ENCODE results near the gene POLDIP2.

Gene POLDIP2

DNA sequence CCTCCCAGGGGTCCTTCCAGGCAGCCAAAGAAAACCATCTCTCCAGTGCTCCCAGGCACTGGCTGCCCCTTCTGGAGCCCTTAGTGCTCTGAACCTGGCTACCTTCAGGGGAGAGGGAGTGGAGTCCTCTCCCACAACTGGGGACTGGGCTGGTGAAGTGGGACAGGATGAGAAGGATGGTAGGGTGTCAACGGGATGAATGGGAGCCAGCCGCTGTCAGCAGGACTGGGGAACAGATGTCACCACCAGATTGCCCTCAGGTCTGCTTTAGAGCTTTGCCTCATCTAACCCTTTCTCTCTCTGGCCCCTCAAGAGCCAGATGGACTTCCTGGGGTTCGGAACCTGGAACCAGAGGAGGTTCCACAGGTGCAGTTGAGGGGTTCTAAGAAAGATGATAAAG, 8.2 kb upstream of the POLDIP2 start:
- Histone ChIP-seq H3K27me3 (ENCODE audit: control insufficient read depth, insufficient read depth, low read length) (no peaks in the 10 kb centered on the region), H3K9me3 (ENCODE audit: control insufficient read depth, insufficient read depth, low read length) (no peaks in the 10 kb centered on the region), H3K4me1 (ENCODE audit: control insufficient read depth, insufficient read depth, low read length) (peaks cover 7% of the 10 kb centered on the region), H3K4me3 (ENCODE audit: low read depth, low read length) (no peak overlapping the region), H3K9ac (ENCODE audit: low read depth, low read length) (no peak overlapping the region), H3K27ac (ENCODE audit: low read depth, low read length) (no peak overlapping the region), H3K36me3 (ENCODE audit: control insufficient read depth, insufficient read depth, low read length) (peaks cover 34% of the 10 kb centered on the region)

GRCh38 chr17:28364665-28365363, 7.5 kb upstream of the POLDIP2 start, which contains the start of gene SEBOX:
Gene SEBOX (minus strand): TSS chr17:28365199. CDS start chr17:28365151, 48 bp downstream.
- H3K9ac ChIP-seq (ENCODE audit: low read depth, low read length), result no peak within 1 kb of the TSS
- H3K4me3 ChIP-seq (ENCODE audit: low read depth, low read length), result no peak within 1 kb of the TSS
- peaks cover 2% of the 10 kb centered on the region; the same call in 1 of the 2 replicates for H3K4me1 ChIP-seq (ENCODE audit: control insufficient read depth, insufficient read depth, low read length)
- H3K36me3 ChIP-seq (ENCODE audit: control insufficient read depth, insufficient read depth, low read length), result peaks cover 40% of the 10 kb centered on the region
- H3K27me3 ChIP-seq (ENCODE audit: control insufficient read depth, insufficient read depth, low read length), result no peaks in the 10 kb centered on the region
- no peak within 1 kb of the TSS for H3K27ac ChIP-seq (ENCODE audit: low read depth, low read length)
- no peaks in the 10 kb centered on the region for H3K9me3 ChIP-seq (ENCODE audit: control insufficient read depth, insufficient read depth, low read length)

DNA sequence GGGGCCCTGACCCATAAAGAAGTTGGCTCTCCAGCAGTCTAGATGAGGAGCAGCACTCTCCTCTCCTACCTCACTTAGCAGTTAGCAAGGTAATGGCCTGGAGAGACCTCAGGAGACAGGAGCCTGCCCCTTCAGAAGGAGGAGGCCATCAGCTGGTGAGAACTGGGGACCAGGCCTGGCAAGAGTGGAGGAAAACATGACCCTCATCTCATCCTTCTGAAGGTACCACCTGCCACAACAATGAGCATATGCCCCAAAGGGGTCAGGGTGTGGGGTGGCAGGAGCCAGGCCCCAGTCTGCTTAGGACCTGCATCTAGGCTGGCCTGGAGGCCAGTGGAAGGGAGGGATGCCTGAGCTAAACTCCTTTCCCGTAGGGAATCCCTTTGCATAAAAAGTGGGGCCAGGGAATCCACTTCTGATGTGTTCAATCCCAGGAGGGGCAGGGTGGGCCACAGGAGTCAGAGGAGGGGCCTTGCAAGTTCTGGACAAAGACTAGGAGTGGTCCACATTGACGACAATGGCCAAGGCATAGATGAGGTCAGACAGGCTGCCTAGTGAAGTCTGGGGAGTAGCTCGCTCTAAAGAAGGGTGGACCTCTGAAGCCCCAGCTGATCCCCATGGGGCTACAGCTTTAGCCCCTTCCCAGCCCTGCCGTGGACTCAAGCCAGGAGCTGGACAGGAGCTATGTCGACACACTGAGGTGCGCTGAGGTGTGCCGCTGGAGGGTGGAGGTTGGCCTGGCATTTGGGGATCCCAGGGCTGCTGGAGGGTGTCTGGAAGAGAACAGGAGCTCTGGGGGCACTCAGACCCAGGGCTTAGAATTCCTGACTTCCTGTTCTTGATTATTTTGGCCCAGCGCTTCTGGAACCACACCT, 6.7 kb upstream of the POLDIP2 start:
- no peaks in the 10 kb centered on the region for H3K27me3 ChIP-seq (ENCODE audit: control insufficient read depth, insufficient read depth, low read length)
- H3K27ac ChIP-seq (ENCODE audit: low read depth, low read length), result no peak overlapping the region
- no peaks in the 10 kb centered on the region for H3K4me1 ChIP-seq (ENCODE audit: control insufficient read depth, insufficient read depth, low read length)
- H3K36me3 ChIP-seq (ENCODE audit: control insufficient read depth, insufficient read depth, low read length), result peaks cover 45% of the 10 kb centered on the region
- no peak overlapping the region for H3K4me3 ChIP-seq (ENCODE audit: low read depth, low read length)
- H3K9ac ChIP-seq (ENCODE audit: low read depth, low read length), result no peak overlapping the region
- no peaks in the 10 kb centered on the region for H3K9me3 ChIP-seq (ENCODE audit: control insufficient read depth, insufficient read depth, low read length)

- no peak overlapping the region for H3K9ac ChIP-seq (ENCODE audit: low read depth, low read length)
- H3K4me3 ChIP-seq (ENCODE audit: low read depth, low read length), result no peak overlapping the region
- no peaks in the 10 kb centered on the region for H3K27me3 ChIP-seq (ENCODE audit: control insufficient read depth, insufficient read depth, low read length)
- peaks cover 3% of the 10 kb centered on the region; the same call in 1 of the 2 replicates for H3K4me1 ChIP-seq (ENCODE audit: control insufficient read depth, insufficient read depth, low read length)
- H3K36me3 ChIP-seq (ENCODE audit: control insufficient read depth, insufficient read depth, low read length), result peaks cover 45% of the 10 kb centered on the region
- no peaks in the 10 kb centered on the region for H3K9me3 ChIP-seq (ENCODE audit: control insufficient read depth, insufficient read depth, low read length)
- H3K27ac ChIP-seq (ENCODE audit: low read depth, low read length), result no peak overlapping the region
Measured at GRCh38 chr17:28363186-28363585, 5.9 kb upstream of the POLDIP2 start.

GRCh38 chr17:28357901-28358197, 522 bp upstream of the POLDIP2 start:
- Histone ChIP-seq H3K9me3 (ENCODE audit: control insufficient read depth, insufficient read depth, low read length) (no peaks in the 10 kb centered on the region), H3K9ac (ENCODE audit: low read depth, low read length) (peak overlapping the region; percentile 86), H3K4me1 (ENCODE audit: control insufficient read depth, insufficient read depth, low read length) (peaks cover 8% of the 10 kb centered on the region; the same call in 1 of the 2 replicates), H3K27ac (ENCODE audit: low read depth, low read length) (peak overlapping the region; percentile 73), H3K36me3 (ENCODE audit: control insufficient read depth, insufficient read depth, low read length) (peaks cover 59% of the 10 kb centered on the region), H3K4me3 (ENCODE audit: low read depth, low read length) (peak overlapping the region; percentile 91), H3K27me3 (ENCODE audit: control insufficient read depth, insufficient read depth, low read length) (no peaks in the 10 kb centered on the region)

DNA sequence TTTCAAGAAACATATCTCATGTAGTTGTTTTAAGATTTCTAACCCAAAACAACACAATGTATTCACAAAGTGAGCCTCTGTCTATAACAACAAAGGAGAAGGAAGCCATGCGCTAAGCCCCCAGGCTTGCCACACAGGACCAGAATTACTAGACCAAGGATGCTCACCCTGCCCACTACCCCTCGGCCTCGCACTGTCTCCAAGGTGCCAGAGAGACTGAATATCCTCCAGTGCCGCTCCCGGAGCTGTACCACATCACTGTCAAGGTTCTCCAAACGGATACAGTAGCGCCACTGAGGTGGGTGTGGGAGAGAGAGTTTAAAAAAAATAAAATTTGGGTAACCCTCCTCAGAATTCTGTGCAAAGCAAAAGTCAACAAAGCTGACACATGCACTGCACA, 7.1 kb downstream of the POLDIP2 start:
- Histone ChIP-seq H3K36me3 (ENCODE audit: control insufficient read depth, insufficient read depth, low read length) (peaks cover 95% of the 10 kb centered on the region), H3K9me3 (ENCODE audit: control insufficient read depth, insufficient read depth, low read length) (no peaks in the 10 kb centered on the region), H3K9ac (ENCODE audit: low read depth, low read length) (no peak overlapping the region), H3K27me3 (ENCODE audit: control insufficient read depth, insufficient read depth, low read length) (no peaks in the 10 kb centered on the region), H3K27ac (ENCODE audit: low read depth, low read length) (no peak overlapping the region), H3K4me1 (ENCODE audit: control insufficient read depth, insufficient read depth, low read length) (peaks cover 16% of the 10 kb centered on the region), H3K4me3 (ENCODE audit: low read depth, low read length) (no peak overlapping the region)

- H3K9me3 ChIP-seq (ENCODE audit: control insufficient read depth, insufficient read depth, low read length), result no peaks in the 10 kb centered on the region
- no peak overlapping the region for H3K27ac ChIP-seq (ENCODE audit: low read depth, low read length)
- no peak overlapping the region for H3K9ac ChIP-seq (ENCODE audit: low read depth, low read length)
- H3K4me3 ChIP-seq (ENCODE audit: low read depth, low read length), result no peak overlapping the region
- H3K4me1 ChIP-seq (ENCODE audit: control insufficient read depth, insufficient read depth, low read length), result peaks cover 16% of the 10 kb centered on the region
- H3K27me3 ChIP-seq (ENCODE audit: control insufficient read depth, insufficient read depth, low read length), result no peaks in the 10 kb centered on the region
- peaks cover 95% of the 10 kb centered on the region for H3K36me3 ChIP-seq (ENCODE audit: control insufficient read depth, insufficient read depth, low read length)
Measured at GRCh38 chr17:28348979-28349378, 8.3 kb downstream of the POLDIP2 start.

DNA sequence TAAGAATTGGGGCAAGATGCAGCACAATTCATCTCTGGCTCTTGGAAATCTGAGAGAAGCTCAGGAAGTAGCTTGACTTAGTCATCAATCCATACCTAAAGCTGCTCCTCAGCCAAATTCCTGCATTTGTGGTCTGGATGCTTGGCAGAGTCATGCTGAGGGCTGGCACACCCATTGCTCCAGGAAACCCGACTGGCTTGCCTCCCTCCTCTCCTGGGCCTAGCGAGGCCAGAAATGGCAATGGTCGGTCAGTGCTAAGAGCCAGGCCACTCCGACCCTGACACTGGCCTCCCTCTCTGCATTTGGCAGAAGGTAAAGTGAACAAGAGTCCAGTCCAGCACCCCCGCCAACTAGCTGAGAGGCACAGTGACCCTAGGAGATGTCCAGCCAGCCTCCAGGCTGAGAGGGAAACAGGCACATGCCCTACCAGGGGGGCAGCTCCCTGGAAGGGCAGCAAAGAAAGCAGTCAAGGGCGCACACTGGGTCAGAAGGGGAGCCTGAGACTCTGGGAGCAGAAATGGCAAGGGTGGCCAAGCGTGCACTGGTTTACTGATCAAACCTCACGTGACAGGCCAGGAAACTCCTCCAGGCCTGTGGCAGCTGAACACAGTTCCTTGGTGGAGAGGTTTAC, 10.0 kb downstream of the POLDIP2 start:
- H3K4me1 ChIP-seq (ENCODE audit: control insufficient read depth, insufficient read depth, low read length), result peaks cover 16% of the 10 kb centered on the region
- H3K4me3 ChIP-seq (ENCODE audit: low read depth, low read length), result no peak overlapping the region
- H3K27me3 ChIP-seq (ENCODE audit: control insufficient read depth, insufficient read depth, low read length), result no peaks in the 10 kb centered on the region
- H3K27ac ChIP-seq (ENCODE audit: low read depth, low read length), result peak overlapping the region; percentile 86
- H3K36me3 ChIP-seq (ENCODE audit: control insufficient read depth, insufficient read depth, low read length), result peaks cover 95% of the 10 kb centered on the region
- no peaks in the 10 kb centered on the region for H3K9me3 ChIP-seq (ENCODE audit: control insufficient read depth, insufficient read depth, low read length)
- H3K9ac ChIP-seq (ENCODE audit: low read depth, low read length), result no peak overlapping the region

- no peaks in the 10 kb centered on the region for H3K9me3 ChIP-seq (ENCODE audit: control insufficient read depth, insufficient read depth, low read length)
Measured at GRCh38 chr17:28346746-28347246, 10.5 kb downstream of the POLDIP2 start.

DNA sequence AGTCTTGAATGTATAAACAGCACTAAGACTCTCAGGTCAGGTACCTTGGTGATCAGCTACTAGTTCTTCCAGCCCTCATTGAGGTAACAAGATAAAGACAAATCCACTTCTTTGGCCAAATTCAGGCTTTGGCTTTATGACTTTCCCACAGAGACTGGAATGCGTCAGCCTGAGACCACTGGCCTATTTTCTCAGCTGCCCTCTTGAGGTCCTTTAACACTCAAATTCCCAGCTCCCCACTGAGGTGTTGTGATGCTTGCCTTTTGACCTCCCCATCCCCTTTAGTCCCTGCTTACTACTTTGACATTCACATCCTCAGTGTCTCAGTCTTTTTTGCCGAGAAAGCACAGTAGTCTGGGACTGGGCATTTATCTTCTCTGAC, 11.1 kb downstream of the POLDIP2 start:
- Histone ChIP-seq H3K27me3 (ENCODE audit: control insufficient read depth, insufficient read depth, low read length) (no peaks in the 10 kb centered on the region), H3K4me3 (ENCODE audit: low read depth, low read length) (no peak overlapping the region), H3K9me3 (ENCODE audit: control insufficient read depth, insufficient read depth, low read length) (no peaks in the 10 kb centered on the region), H3K9ac (ENCODE audit: low read depth, low read length) (no peak overlapping the region), H3K36me3 (ENCODE audit: control insufficient read depth, insufficient read depth, low read length) (peaks cover 96% of the 10 kb centered on the region), H3K27ac (ENCODE audit: low read depth, low read length) (peak overlapping the region; percentile 86), H3K4me1 (ENCODE audit: control insufficient read depth, insufficient read depth, low read length) (peaks cover 16% of the 10 kb centered on the region)

More at GRCh38 chr17:28346746-28347246, 10.5 kb downstream of the POLDIP2 start:
- peaks cover 96% of the 10 kb centered on the region for H3K36me3 ChIP-seq (ENCODE audit: control insufficient read depth, insufficient read depth, low read length)
- H3K9ac ChIP-seq (ENCODE audit: low read depth, low read length), result no peak overlapping the region
- no peaks in the 10 kb centered on the region for H3K27me3 ChIP-seq (ENCODE audit: control insufficient read depth, insufficient read depth, low read length)
- H3K4me3 ChIP-seq (ENCODE audit: low read depth, low read length), result no peak overlapping the region
- peaks cover 16% of the 10 kb centered on the region for H3K4me1 ChIP-seq (ENCODE audit: control insufficient read depth, insufficient read depth, low read length)
- peak overlapping the region; percentile 86 for H3K27ac ChIP-seq (ENCODE audit: low read depth, low read length)

Measured in HUES48 (cell line).